Peyer's patch (tissue), 4 donors: ENCODE data around the gene MYCBPAP. TPM values are rescaled to one million over a fixed set of nuclear protein-coding genes. Genes with fewer than 3 reads are reported as not detected.

Experiments used
- DNase-seq, 3 donors: peaks; one replicate each; pipeline ENCODE4 v3.0.0-alpha.2; 2017 to 2019
- H3K27ac ChIP-seq, 4 donors: fragments of 200-600 bp; sonication (generic); one replicate each; pipeline ENCODE4 v1.5.1; 2016 to 2019
- H3K27me3 ChIP-seq, 2 donors: fragments of 200-600 bp; sonication (generic); one replicate each; pipeline ENCODE4 v1.5.1; 2019
- H3K36me3 ChIP-seq, 3 donors: fragments of 200-600 bp; sonication (generic); one replicate each; pipeline ENCODE4 v1.5.1; 2016 to 2019
- H3K4me1 ChIP-seq, 4 donors: fragments of 200-600 bp; sonication (generic); one replicate each; pipeline ENCODE4 v1.5.1; 2016 to 2019
- H3K4me3 ChIP-seq, 4 donors: fragments of 200-600 bp; sonication (generic); 1 replicate in 3 of 4; 2 replicates in 1 of 4; pipeline ENCODE4 v1.5.1; 2016 to 2019; ENCODE audit warnings: mild to moderate bottlenecking in 1 of 4
- H3K9me3 ChIP-seq, 4 donors: fragments of 200-600 bp; sonication (generic); one replicate each; pipeline ENCODE4 v1.5.1; 2016 to 2019; ENCODE audit warnings: mild to moderate bottlenecking in 1 of 4
- CTCF ChIP-seq, 6 experiments: fragments of 450-650 bp in 4 of 6; fragments of 200-600 bp in 2 of 6; sonication (generic) in 1 of 6; IDR thresholded peaks; one replicate each; pipeline ENCODE4 v1.5.1; 2017 to 2019; ENCODE audit warnings: antibody characterized with exemption in 6 of 6, mild to moderate bottlenecking in 3 of 6, moderate library complexity in 1 of 6
- POLR2A ChIP-seq, 2 donors: fragments of 450-650 bp; IDR thresholded peaks; one replicate each; pipeline ENCODE4 v1.5.1; 2017; ENCODE audit warnings: antibody characterized with exemption in 2 of 2, mild to moderate bottlenecking in 2 of 2, moderate library complexity in 2 of 2
- total RNA-seq, 4 donors: library from RNA; depleted of rRNA; stranded (reverse); fragments of >200 nt; gene quantifications; one replicate each; pipeline ENCODE4 v1.1.0, GENCODE V29; 2016

MYCBPAP gene
- total RNA-seq, 4 donors from 2014 or later = 0.53 to 1.1 TPM; not detected in 2

GRCh38 chr17:50546701-50547034 lies 38.4 kb downstream of the MYCBPAP start:
- Histone ChIP-seq H3K4me3 (peak overlapping the region; percentile 56 to 78 (median 71)), H3K27me3 (no peaks in the 10 kb centered on the region), H3K36me3 (peaks cover 0 to 12% (median 0%) of the 10 kb centered on the region in 3 donors), H3K27ac (peak overlapping the region; percentile 78 to 90 (median 81)), H3K9me3 (no peaks in the 10 kb centered on the region), H3K4me1 (peaks cover 5 to 30% (median 8%) of the 10 kb centered on the region in 4 donors)
- no peak for TF ChIP-seq CTCF (IDR thresholded peaks at IDR 0.05)
- TF ChIP-seq POLR2A (IDR thresholded peaks at IDR 0.05) = no peak
- DNase-seq = no peak

GRCh38 chr17:50547035-50547735 lies 38.9 kb downstream of the MYCBPAP start, which contains the start of gene SPATA20:
TSS of gene SPATA20 (plus strand) at chr17:50547174. CDS start at chr17:50547209, 35 bp downstream.
- peak; percentile 93 to 97 (median 94) for DNase-seq
- Histone ChIP-seq H3K36me3 (peaks cover 0 to 16% (median 0%) of the 10 kb centered on the region in 3 donors), H3K27me3 (no peaks in the 10 kb centered on the region), H3K4me1 (peaks cover 5 to 28% (median 8%) of the 10 kb centered on the region in 4 donors), H3K27ac (peak within 1 kb of the TSS; percentile 78 to 90 (median 81)), H3K4me3 (peak within 1 kb of the TSS; percentile 56 to 78 (median 71)), H3K9me3 (no peaks in the 10 kb centered on the region)
- TF ChIP-seq POLR2A (IDR thresholded peaks at IDR 0.05) (peak; percentile 79 to 89), CTCF (IDR thresholded peaks at IDR 0.05) (peak; percentile 95 to 99 (median 98))

- DNase-seq = no peak
- H3K4me1 ChIP-seq = peaks cover under 1 to 23% (median 8%) of the 10 kb centered on the region in 4 donors
Measured at GRCh38 chr17:50547736-50548083, 39.5 kb downstream of the MYCBPAP start.

DNA sequence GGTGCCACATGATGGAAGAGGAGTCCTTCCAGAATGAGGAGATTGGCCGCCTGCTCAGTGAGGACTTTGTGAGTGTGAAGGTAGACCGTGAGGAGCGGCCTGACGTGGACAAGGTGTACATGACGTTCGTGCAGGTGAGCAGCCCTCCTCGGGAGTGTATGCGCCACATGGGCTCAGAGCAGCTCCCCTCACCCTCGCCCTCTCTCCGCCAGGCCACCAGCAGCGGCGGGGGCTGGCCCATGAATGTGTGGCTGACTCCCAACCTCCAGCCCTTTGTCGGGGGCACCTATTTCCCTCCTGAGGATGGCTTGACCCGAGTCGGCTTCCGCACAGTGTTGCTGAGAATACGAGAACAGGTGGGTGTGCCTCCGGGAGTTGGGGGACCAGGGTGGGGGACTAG lies 40.6 kb downstream of the MYCBPAP start:
- no peak for DNase-seq
- Histone ChIP-seq H3K4me1 (peaks cover 0 to 12% (median 5%) of the 10 kb centered on the region in 4 donors), H3K9me3 (no peaks in the 10 kb centered on the region), H3K27ac (no peak overlapping the region), H3K36me3 (peaks cover 0 to 16% (median 0%) of the 10 kb centered on the region in 3 donors), H3K27me3 (no peaks in the 10 kb centered on the region), H3K4me3 (no peak overlapping the region)
- TF ChIP-seq POLR2A (IDR thresholded peaks at IDR 0.05) (no peak), CTCF (IDR thresholded peaks at IDR 0.05) (no peak)

More at GRCh38 chr17:50547736-50548083, 39.5 kb downstream of the MYCBPAP start:
- Histone ChIP-seq H3K27ac (peak overlapping the region; percentile 78 to 90 (median 81)), H3K27me3 (no peaks in the 10 kb centered on the region), H3K9me3 (no peaks in the 10 kb centered on the region), H3K4me3 (peak overlapping the region; percentile 56 to 78 (median 71)), H3K36me3 (peaks cover 0 to 16% (median 0%) of the 10 kb centered on the region in 3 donors)
- no peak for TF ChIP-seq POLR2A (IDR thresholded peaks at IDR 0.05)

- Histone ChIP-seq H3K9me3 (no peaks in the 10 kb centered on the region), H3K36me3 (peaks cover 0 to 16% (median 0%) of the 10 kb centered on the region in 3 donors), H3K4me1 (peaks cover 0 to 11% (median 5%) of the 10 kb centered on the region in 4 donors), H3K4me3 (no peak overlapping the region), H3K27me3 (no peaks in the 10 kb centered on the region), H3K27ac (no peak overlapping the region)
- TF ChIP-seq CTCF (IDR thresholded peaks at IDR 0.05) (no peak), POLR2A (IDR thresholded peaks at IDR 0.05) (no peak)
- DNase-seq = no peak
Measured at GRCh38 chr17:50549256-50549941, 41.2 kb downstream of the MYCBPAP start.

- H3K27me3 ChIP-seq = no peaks in the 10 kb centered on the region
- H3K36me3 ChIP-seq = peaks cover 0 to 16% (median 0%) of the 10 kb centered on the region in 3 donors
- H3K4me1 ChIP-seq = peaks cover 0 to 11% (median 5%) of the 10 kb centered on the region in 4 donors
- no peak overlapping the region for H3K27ac ChIP-seq
- DNase-seq = no peak
- no peak overlapping the region for H3K4me3 ChIP-seq
- no peaks in the 10 kb centered on the region for H3K9me3 ChIP-seq
- TF ChIP-seq CTCF (IDR thresholded peaks at IDR 0.05) = no peak
Measured at GRCh38 chr17:50549969-50550368, 41.7 kb downstream of the MYCBPAP start.
